Measurements from ENCODE around the gene TMEM237.

The TMEM237 gene

GRCh38 chr2:201668402-201668910, 25.2 kb upstream of the TMEM237 start:
- no peak overlapping the region for H3K27ac ChIP-seq (ENCODE audit: insufficient read depth, low read length, poor library complexity, severe bottlenecking)
- no peak overlapping the region for H3K4me3 ChIP-seq (ENCODE audit: insufficient read depth, low read depth, low read length, poor library complexity, severe bottlenecking)
- H3K27me3 ChIP-seq (replicated peaks; ENCODE audit: control insufficient read depth, insufficient read depth, low read length, poor library complexity, severe bottlenecking) = no peaks in the 10 kb centered on the region
- H3K36me3 ChIP-seq (ENCODE audit: control insufficient read depth, insufficient read depth, low read length) = no peaks in the 10 kb centered on the region
- no peaks in the 10 kb centered on the region for H3K9me3 ChIP-seq (ENCODE audit: control insufficient read depth, low read length)
- DNase-seq = no peak
- no peaks in the 10 kb centered on the region for H3K4me1 ChIP-seq (ENCODE audit: control insufficient read depth, insufficient read depth, low read length, poor library complexity, severe bottlenecking)

- no peak for DNase-seq
- Histone ChIP-seq H3K27me3 (replicated peaks; ENCODE audit: control insufficient read depth, insufficient read depth, low read length, poor library complexity, severe bottlenecking) (no peaks in the 10 kb centered on the region), H3K27ac (ENCODE audit: insufficient read depth, low read length, poor library complexity, severe bottlenecking) (no peak overlapping the region), H3K36me3 (ENCODE audit: control insufficient read depth, insufficient read depth, low read length) (no peaks in the 10 kb centered on the region), H3K4me1 (ENCODE audit: control insufficient read depth, insufficient read depth, low read length, poor library complexity, severe bottlenecking) (no peaks in the 10 kb centered on the region), H3K4me3 (ENCODE audit: insufficient read depth, low read depth, low read length, poor library complexity, severe bottlenecking) (no peak overlapping the region), H3K9me3 (ENCODE audit: control insufficient read depth, low read length) (no peaks in the 10 kb centered on the region)
Measured at GRCh38 chr2:201664334-201664733, 21.0 kb upstream of the TMEM237 start.

- H3K9me3 ChIP-seq (ENCODE audit: control insufficient read depth, low read length) = no peaks in the 10 kb centered on the region
- H3K27me3 ChIP-seq (replicated peaks; ENCODE audit: control insufficient read depth, insufficient read depth, low read length, poor library complexity, severe bottlenecking) = no peaks in the 10 kb centered on the region
- H3K4me3 ChIP-seq (ENCODE audit: insufficient read depth, low read depth, low read length, poor library complexity, severe bottlenecking) = no peak overlapping the region
- H3K27ac ChIP-seq (ENCODE audit: insufficient read depth, low read length, poor library complexity, severe bottlenecking) = no peak overlapping the region
- no peaks in the 10 kb centered on the region for H3K36me3 ChIP-seq (ENCODE audit: control insufficient read depth, insufficient read depth, low read length)
- DNase-seq = no peak
- H3K4me1 ChIP-seq (ENCODE audit: control insufficient read depth, insufficient read depth, low read length, poor library complexity, severe bottlenecking) = no peaks in the 10 kb centered on the region
Measured at GRCh38 chr2:201661366-201661765, 18.1 kb upstream of the TMEM237 start.

GRCh38 chr2:201660293-201660895, 17.1 kb upstream of the TMEM237 start:
- Histone ChIP-seq H3K27me3 (replicated peaks; ENCODE audit: control insufficient read depth, insufficient read depth, low read length, poor library complexity, severe bottlenecking) (no peaks in the 10 kb centered on the region), H3K27ac (ENCODE audit: insufficient read depth, low read length, poor library complexity, severe bottlenecking) (no peak overlapping the region), H3K4me3 (ENCODE audit: insufficient read depth, low read depth, low read length, poor library complexity, severe bottlenecking) (no peak overlapping the region), H3K36me3 (ENCODE audit: control insufficient read depth, insufficient read depth, low read length) (no peaks in the 10 kb centered on the region), H3K9me3 (ENCODE audit: control insufficient read depth, low read length) (no peaks in the 10 kb centered on the region), H3K4me1 (ENCODE audit: control insufficient read depth, insufficient read depth, low read length, poor library complexity, severe bottlenecking) (no peaks in the 10 kb centered on the region)
- DNase-seq = no peak

- no peaks in the 10 kb centered on the region for H3K36me3 ChIP-seq (ENCODE audit: control insufficient read depth, insufficient read depth, low read length)
- no peak overlapping the region for H3K4me3 ChIP-seq (ENCODE audit: insufficient read depth, low read depth, low read length, poor library complexity, severe bottlenecking)
- H3K27ac ChIP-seq (ENCODE audit: insufficient read depth, low read length, poor library complexity, severe bottlenecking) = no peak overlapping the region
- H3K27me3 ChIP-seq (replicated peaks; ENCODE audit: control insufficient read depth, insufficient read depth, low read length, poor library complexity, severe bottlenecking) = no peaks in the 10 kb centered on the region
- no peak for DNase-seq
- no peaks in the 10 kb centered on the region for H3K4me1 ChIP-seq (ENCODE audit: control insufficient read depth, insufficient read depth, low read length, poor library complexity, severe bottlenecking)
- no peaks in the 10 kb centered on the region for H3K9me3 ChIP-seq (ENCODE audit: control insufficient read depth, low read length)
Measured at GRCh38 chr2:201656740-201657139, 13.4 kb upstream of the TMEM237 start.

DNA sequence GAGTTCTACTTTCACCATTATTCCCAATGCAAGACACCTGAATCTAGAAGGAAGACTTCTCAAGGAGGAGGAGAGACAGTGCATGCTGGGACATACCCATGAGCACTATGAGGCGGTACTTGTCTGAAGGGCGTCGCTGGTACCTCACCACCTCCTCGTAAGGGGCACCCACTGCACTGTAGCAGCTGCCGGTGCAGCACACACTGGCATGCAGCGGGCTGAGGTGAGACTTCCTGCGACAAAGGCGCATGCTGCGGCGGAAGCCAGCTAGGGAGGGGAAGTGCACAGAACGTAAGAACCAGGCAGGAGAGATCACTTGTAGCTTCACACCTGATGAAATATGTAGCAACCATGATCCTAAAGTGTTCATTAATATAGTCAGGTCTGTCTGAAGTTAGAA, 12.8 kb upstream of the TMEM237 start:
- DNase-seq = no peak
- no peaks in the 10 kb centered on the region for H3K9me3 ChIP-seq (ENCODE audit: control insufficient read depth, low read length)
- H3K27ac ChIP-seq (ENCODE audit: insufficient read depth, low read length, poor library complexity, severe bottlenecking) = no peak overlapping the region
- H3K4me1 ChIP-seq (ENCODE audit: control insufficient read depth, insufficient read depth, low read length, poor library complexity, severe bottlenecking) = no peaks in the 10 kb centered on the region
- H3K27me3 ChIP-seq (replicated peaks; ENCODE audit: control insufficient read depth, insufficient read depth, low read length, poor library complexity, severe bottlenecking) = no peaks in the 10 kb centered on the region
- no peaks in the 10 kb centered on the region for H3K36me3 ChIP-seq (ENCODE audit: control insufficient read depth, insufficient read depth, low read length)
- H3K4me3 ChIP-seq (ENCODE audit: insufficient read depth, low read depth, low read length, poor library complexity, severe bottlenecking) = no peak overlapping the region

GRCh38 chr2:201654616-201655384, 11.5 kb upstream of the TMEM237 start:
- H3K9me3 ChIP-seq (ENCODE audit: control insufficient read depth, low read length) = no peaks in the 10 kb centered on the region
- no peak overlapping the region for H3K4me3 ChIP-seq (ENCODE audit: insufficient read depth, low read depth, low read length, poor library complexity, severe bottlenecking)
- H3K27ac ChIP-seq (ENCODE audit: insufficient read depth, low read length, poor library complexity, severe bottlenecking) = no peak overlapping the region
- H3K36me3 ChIP-seq (ENCODE audit: control insufficient read depth, insufficient read depth, low read length) = no peaks in the 10 kb centered on the region
- H3K4me1 ChIP-seq (ENCODE audit: control insufficient read depth, insufficient read depth, low read length, poor library complexity, severe bottlenecking) = no peaks in the 10 kb centered on the region
- no peaks in the 10 kb centered on the region for H3K27me3 ChIP-seq (replicated peaks; ENCODE audit: control insufficient read depth, insufficient read depth, low read length, poor library complexity, severe bottlenecking)
- DNase-seq = no peak

- H3K4me3 ChIP-seq (ENCODE audit: insufficient read depth, low read depth, low read length, poor library complexity, severe bottlenecking) = no peak overlapping the region
- DNase-seq = no peak
- H3K4me1 ChIP-seq (ENCODE audit: control insufficient read depth, insufficient read depth, low read length, poor library complexity, severe bottlenecking) = no peaks in the 10 kb centered on the region
- H3K36me3 ChIP-seq (ENCODE audit: control insufficient read depth, insufficient read depth, low read length) = no peaks in the 10 kb centered on the region
- no peaks in the 10 kb centered on the region for H3K9me3 ChIP-seq (ENCODE audit: control insufficient read depth, low read length)
- no peaks in the 10 kb centered on the region for H3K27me3 ChIP-seq (replicated peaks; ENCODE audit: control insufficient read depth, insufficient read depth, low read length, poor library complexity, severe bottlenecking)
- no peak overlapping the region for H3K27ac ChIP-seq (ENCODE audit: insufficient read depth, low read length, poor library complexity, severe bottlenecking)
Measured at GRCh38 chr2:201653221-201653620, 9.9 kb upstream of the TMEM237 start.

DNA sequence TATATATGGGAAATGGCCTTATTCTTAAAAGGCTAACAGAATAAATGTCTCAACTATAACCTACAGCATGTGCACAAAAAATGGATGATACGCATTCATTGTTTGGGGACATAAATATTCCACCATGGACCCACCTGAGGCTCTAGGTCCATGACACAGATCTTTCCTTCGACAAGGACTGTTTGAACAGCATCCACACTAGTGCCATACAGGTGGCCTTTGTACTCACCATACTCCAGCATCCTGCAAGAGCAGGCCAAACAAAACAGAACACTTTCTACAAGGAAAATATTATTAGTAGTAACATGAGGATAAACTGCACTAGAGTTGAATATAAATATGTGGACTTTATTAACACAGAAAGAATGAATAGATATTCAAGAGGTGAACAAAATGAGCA, 6.1 kb upstream of the TMEM237 start:
- Histone ChIP-seq H3K27me3 (replicated peaks; ENCODE audit: control insufficient read depth, insufficient read depth, low read length, poor library complexity, severe bottlenecking) (no peaks in the 10 kb centered on the region), H3K27ac (ENCODE audit: insufficient read depth, low read length, poor library complexity, severe bottlenecking) (no peak overlapping the region), H3K9me3 (ENCODE audit: control insufficient read depth, low read length) (no peaks in the 10 kb centered on the region), H3K4me3 (ENCODE audit: insufficient read depth, low read depth, low read length, poor library complexity, severe bottlenecking) (no peak overlapping the region), H3K36me3 (ENCODE audit: control insufficient read depth, insufficient read depth, low read length) (no peaks in the 10 kb centered on the region), H3K4me1 (ENCODE audit: control insufficient read depth, insufficient read depth, low read length, poor library complexity, severe bottlenecking) (no peaks in the 10 kb centered on the region)
- DNase-seq = no peak

- no peaks in the 10 kb centered on the region for H3K4me1 ChIP-seq (ENCODE audit: control insufficient read depth, insufficient read depth, low read length, poor library complexity, severe bottlenecking)
- H3K27me3 ChIP-seq (replicated peaks; ENCODE audit: control insufficient read depth, insufficient read depth, low read length, poor library complexity, severe bottlenecking) = no peaks in the 10 kb centered on the region
- H3K9me3 ChIP-seq (ENCODE audit: control insufficient read depth, low read length) = no peaks in the 10 kb centered on the region
- H3K36me3 ChIP-seq (ENCODE audit: control insufficient read depth, insufficient read depth, low read length) = no peaks in the 10 kb centered on the region
- no peak for DNase-seq
- H3K27ac ChIP-seq (ENCODE audit: insufficient read depth, low read length, poor library complexity, severe bottlenecking) = no peak overlapping the region
- no peak overlapping the region for H3K4me3 ChIP-seq (ENCODE audit: insufficient read depth, low read depth, low read length, poor library complexity, severe bottlenecking)
Measured at GRCh38 chr2:201647431-201647830, 4.1 kb upstream of the TMEM237 start.

Measured in effector memory CD4-positive, alpha-beta T cell (primary cell).